ENCODE measurements around the gene NRL. TPM values are rescaled to one million over a fixed set of nuclear protein-coding genes. Genes with fewer than 3 reads are reported as not detected.

The NRL gene
- polyA plus RNA-seq, 1 donor: 1.6 TPM

DNA sequence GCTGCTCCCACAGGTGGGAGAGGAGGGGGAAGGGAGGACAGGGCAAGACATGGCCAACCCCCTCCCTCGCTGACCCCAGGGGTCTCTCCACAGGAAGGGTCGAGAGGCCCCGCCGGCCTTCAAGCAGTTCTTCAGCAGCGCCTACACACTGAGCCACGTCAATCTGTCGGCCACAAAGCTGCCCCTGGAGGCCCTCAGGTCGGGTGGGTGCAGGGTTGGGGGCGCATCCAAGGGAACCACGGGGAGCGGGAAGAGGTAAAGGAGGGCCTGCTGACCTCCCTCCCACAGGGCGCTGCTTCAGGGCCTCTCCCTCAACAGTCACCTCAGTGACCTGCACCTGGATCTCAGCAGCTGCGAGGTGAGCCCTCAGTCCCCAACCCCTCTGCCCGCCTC lies 56.9 kb downstream of the NRL start:
- WGBS (ENCODE audit: insufficient coverage, low lambda C conversion rate): no CpG with 5 or more reads among the region's 14 CpGs
- Histone ChIP-seq H3K9me3 (ENCODE audit: control insufficient read depth, low read depth, low read length) (no peaks in the 10 kb centered on the region), H3K27ac (ENCODE audit: low read length) (no peak overlapping the region), H3K27me3 (ENCODE audit: control insufficient read depth, insufficient read depth, low read length) (peaks cover 3% of the 10 kb centered on the region), H3K4me3 (ENCODE audit: low read length) (no peak overlapping the region), H3K4me1 (ENCODE audit: control insufficient read depth, insufficient read depth, low read length) (peaks cover 38% of the 10 kb centered on the region), H3K36me3 (ENCODE audit: control insufficient read depth, insufficient read depth, low read length) (no peaks in the 10 kb centered on the region)
- DNase-seq: no peak

DNA sequence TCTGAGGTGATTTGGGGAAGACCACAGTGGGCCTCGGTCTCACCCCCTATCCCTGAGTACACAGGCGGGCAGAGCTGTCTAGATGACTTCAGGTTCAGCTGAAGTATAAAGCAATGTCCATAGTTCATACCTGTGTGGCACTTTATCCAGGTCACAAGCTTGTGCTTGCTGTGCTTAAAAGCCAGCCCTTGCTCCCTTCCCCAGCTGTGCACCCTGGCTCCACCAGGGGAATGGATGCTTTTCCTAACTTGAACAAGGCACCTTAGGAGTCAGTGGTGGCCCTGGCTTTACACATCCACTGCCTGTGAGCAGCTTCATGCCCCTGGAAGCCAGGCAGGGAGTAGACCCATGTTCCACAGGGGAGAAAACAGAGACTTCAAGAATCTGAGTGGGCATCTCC lies 57.5 kb downstream of the NRL start:
- Histone ChIP-seq H3K27me3 (ENCODE audit: control insufficient read depth, insufficient read depth, low read length) (peaks cover 5% of the 10 kb centered on the region), H3K4me1 (ENCODE audit: control insufficient read depth, insufficient read depth, low read length) (peaks cover 38% of the 10 kb centered on the region), H3K4me3 (ENCODE audit: low read length) (no peak overlapping the region), H3K27ac (ENCODE audit: low read length) (no peak overlapping the region), H3K9me3 (ENCODE audit: control insufficient read depth, low read depth, low read length) (no peaks in the 10 kb centered on the region), H3K36me3 (ENCODE audit: control insufficient read depth, insufficient read depth, low read length) (no peaks in the 10 kb centered on the region)
- DNase-seq: no peak
- WGBS (ENCODE audit: insufficient coverage, low lambda C conversion rate): no CpG with 5 or more reads among the region's 2 CpGs

DNA sequence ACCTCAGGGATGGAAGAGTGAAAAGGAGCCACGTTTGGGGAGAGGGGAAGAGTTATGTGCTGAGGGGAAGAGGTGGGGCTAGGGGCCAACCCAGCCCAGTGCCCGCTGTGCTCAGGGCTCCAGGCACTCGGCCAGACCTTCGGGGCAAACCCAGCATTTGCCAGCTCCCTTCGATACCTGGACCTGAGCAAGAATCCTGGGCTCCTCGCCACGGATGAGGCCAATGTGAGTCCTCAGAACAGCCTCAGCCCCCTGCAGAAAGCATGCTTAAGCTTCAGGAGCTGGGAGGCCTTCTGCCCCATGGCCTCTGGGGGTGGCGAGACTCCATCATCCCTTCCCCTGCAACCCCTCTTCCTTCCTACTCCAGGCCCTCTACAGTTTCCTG lies 58.0 kb downstream of the NRL start:
- no peak overlapping the region for H3K27ac ChIP-seq (ENCODE audit: low read length)
- no peaks in the 10 kb centered on the region for H3K36me3 ChIP-seq (ENCODE audit: control insufficient read depth, insufficient read depth, low read length)
- H3K9me3 ChIP-seq (ENCODE audit: control insufficient read depth, low read depth, low read length): no peaks in the 10 kb centered on the region
- no peak for DNase-seq
- peaks cover 5% of the 10 kb centered on the region for H3K27me3 ChIP-seq (ENCODE audit: control insufficient read depth, insufficient read depth, low read length)
- no CpG with 5 or more reads among the region's 8 CpGs for WGBS (ENCODE audit: insufficient coverage, low lambda C conversion rate)
- peaks cover 34% of the 10 kb centered on the region for H3K4me1 ChIP-seq (ENCODE audit: control insufficient read depth, insufficient read depth, low read length)
- no peak overlapping the region for H3K4me3 ChIP-seq (ENCODE audit: low read length)

DNA sequence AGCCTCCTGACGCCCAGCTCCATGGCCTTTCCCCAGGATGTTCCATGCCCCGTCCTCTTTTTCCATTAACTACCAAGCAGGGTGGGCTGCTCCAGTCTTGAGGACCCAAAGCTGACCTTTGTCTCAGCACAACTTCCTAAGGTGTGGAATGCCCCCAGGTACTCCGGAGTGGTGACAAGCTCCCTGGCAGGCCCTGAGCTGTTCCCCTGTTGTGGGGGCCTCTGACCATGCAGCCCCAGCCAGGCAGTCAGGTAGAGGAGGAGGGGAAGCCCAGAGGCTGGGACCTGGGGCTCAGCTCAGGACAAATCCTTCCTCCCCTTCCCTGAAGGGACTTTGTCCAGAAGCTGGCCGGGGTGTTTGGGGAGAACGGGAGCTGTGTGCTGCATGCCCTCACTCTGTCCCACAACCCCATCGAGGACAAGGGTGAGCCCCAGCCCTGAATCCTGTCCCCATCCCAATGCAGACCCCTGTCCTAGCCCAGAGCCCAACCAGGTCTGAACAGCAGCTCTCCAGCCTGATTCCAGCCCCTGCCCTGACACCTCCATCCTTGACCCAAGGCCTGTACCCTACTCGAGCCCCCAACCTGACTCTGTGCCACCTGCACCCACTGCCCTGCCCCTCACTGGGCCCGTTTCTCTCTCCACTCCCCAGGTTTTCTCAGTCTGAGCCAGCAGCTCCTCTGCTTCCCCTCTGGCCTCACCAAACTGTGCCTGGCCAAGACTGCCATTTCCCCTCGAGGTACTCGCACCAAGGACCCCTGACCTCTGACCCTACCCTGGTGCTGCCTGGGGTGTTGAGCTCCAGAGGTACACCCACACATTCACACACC lies 58.6 kb downstream of the NRL start:
- no peaks in the 10 kb centered on the region for H3K9me3 ChIP-seq (ENCODE audit: control insufficient read depth, low read depth, low read length)
- no CpG with 5 or more reads among the region's 10 CpGs for WGBS (ENCODE audit: insufficient coverage, low lambda C conversion rate)
- H3K36me3 ChIP-seq (ENCODE audit: control insufficient read depth, insufficient read depth, low read length): no peaks in the 10 kb centered on the region
- H3K4me3 ChIP-seq (ENCODE audit: low read length): no peak overlapping the region
- no peak for DNase-seq
- H3K27ac ChIP-seq (ENCODE audit: low read length): no peak overlapping the region
- H3K4me1 ChIP-seq (ENCODE audit: control insufficient read depth, insufficient read depth, low read length): peaks cover 31% of the 10 kb centered on the region
- peaks cover 5% of the 10 kb centered on the region for H3K27me3 ChIP-seq (ENCODE audit: control insufficient read depth, insufficient read depth, low read length)

DNA sequence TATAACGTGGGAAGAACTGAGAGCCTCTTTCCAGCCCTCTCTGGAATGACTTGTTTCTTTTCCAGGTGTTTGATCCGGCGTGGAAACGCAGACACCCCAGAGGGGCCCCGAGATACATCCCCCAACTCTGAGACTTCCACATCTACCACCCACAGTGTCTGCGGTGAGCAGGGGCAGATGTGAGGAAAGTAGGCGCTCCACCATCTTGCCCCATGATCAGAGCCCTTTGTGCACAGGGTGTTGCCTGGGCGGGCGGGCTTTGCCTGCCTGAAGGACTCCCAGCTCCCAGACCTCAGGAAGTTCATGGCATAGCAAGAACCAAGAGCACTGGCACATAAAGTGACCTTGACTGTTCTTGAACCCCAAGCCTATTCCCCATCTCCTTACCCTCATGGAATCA lies 60.1 kb downstream of the NRL start:
- peaks cover 5% of the 10 kb centered on the region for H3K27me3 ChIP-seq (ENCODE audit: control insufficient read depth, insufficient read depth, low read length)
- no peak overlapping the region for H3K27ac ChIP-seq (ENCODE audit: low read length)
- no peak overlapping the region for H3K4me3 ChIP-seq (ENCODE audit: low read length)
- peaks cover 21% of the 10 kb centered on the region for H3K4me1 ChIP-seq (ENCODE audit: control insufficient read depth, insufficient read depth, low read length)
- H3K9me3 ChIP-seq (ENCODE audit: control insufficient read depth, low read depth, low read length): no peaks in the 10 kb centered on the region
- DNase-seq: no peak
- no CpG with 5 or more reads among the region's 9 CpGs for WGBS (ENCODE audit: insufficient coverage, low lambda C conversion rate)
- no peaks in the 10 kb centered on the region for H3K36me3 ChIP-seq (ENCODE audit: control insufficient read depth, insufficient read depth, low read length)

DNA sequence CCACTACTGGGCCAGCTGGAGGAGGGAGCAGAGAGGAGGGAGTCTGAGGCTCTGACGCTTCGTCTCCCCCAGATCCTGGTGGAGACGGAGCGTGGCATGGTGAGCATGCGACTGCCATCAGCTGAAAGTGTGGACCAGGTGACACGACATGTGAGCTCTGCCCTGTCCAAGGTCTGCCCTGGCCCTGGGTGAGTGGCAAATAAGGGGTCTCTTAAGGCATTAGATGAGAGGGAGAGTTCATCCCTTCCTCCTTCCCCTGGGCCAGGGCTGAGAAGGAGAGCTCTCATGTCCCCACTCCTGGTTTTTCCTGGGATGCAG lies 60.5 kb downstream of the NRL start:
- Histone ChIP-seq H3K4me3 (ENCODE audit: low read length) (no peak overlapping the region), H3K36me3 (ENCODE audit: control insufficient read depth, insufficient read depth, low read length) (no peaks in the 10 kb centered on the region), H3K27ac (ENCODE audit: low read length) (no peak overlapping the region), H3K27me3 (ENCODE audit: control insufficient read depth, insufficient read depth, low read length) (peaks cover 5% of the 10 kb centered on the region), H3K9me3 (ENCODE audit: control insufficient read depth, low read depth, low read length) (no peaks in the 10 kb centered on the region), H3K4me1 (ENCODE audit: control insufficient read depth, insufficient read depth, low read length) (peaks cover 18% of the 10 kb centered on the region)
- DNase-seq: no peak
- WGBS (ENCODE audit: insufficient coverage, low lambda C conversion rate): no CpG with 5 or more reads among the region's 6 CpGs

DNA sequence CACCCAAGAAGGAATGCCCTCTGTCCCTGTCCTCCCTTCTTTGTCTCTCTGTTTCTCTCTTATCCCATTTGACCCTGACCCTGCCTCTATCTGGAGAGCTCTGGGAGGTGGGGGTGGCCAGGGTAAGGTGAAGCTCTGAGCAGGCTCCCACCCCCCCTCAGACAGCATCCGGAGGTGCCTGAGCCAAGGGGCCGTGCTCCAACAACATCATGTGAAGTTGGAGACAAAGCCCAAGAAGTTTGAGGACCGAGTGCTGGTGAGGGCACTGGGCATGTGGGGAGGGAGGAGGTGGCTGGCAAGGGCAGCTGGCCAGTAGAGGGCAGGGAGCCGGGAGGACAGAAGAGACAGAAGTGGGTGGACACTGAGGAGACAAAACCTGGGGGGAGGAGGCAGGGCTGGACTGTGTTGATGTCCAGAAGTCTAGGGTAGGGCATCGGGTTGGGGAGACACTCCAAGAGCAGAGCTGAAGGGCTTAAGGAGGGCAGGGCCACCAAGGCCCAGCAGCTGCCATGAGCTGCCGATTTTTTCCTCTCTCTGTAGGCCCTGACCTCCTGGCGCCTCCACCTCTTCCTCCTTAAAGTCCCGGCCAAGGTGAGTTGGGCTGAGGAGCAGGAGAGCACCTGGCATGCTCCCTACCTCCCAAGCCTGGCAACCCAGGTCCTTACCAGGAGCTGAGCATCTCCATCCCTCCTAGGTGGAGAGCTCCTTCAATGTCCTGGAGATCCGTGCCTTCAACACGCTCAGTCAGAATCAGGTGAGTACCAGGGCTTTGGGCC lies 61.0 kb downstream of the NRL start:
- Histone ChIP-seq H3K36me3 (ENCODE audit: control insufficient read depth, insufficient read depth, low read length) (no peaks in the 10 kb centered on the region), H3K27ac (ENCODE audit: low read length) (no peak overlapping the region), H3K4me3 (ENCODE audit: low read length) (no peak overlapping the region), H3K4me1 (ENCODE audit: control insufficient read depth, insufficient read depth, low read length) (peaks cover 13% of the 10 kb centered on the region), H3K9me3 (ENCODE audit: control insufficient read depth, low read depth, low read length) (no peaks in the 10 kb centered on the region), H3K27me3 (ENCODE audit: control insufficient read depth, insufficient read depth, low read length) (peaks cover 5% of the 10 kb centered on the region)
- no CpG with 5 or more reads among the region's 10 CpGs for WGBS (ENCODE audit: insufficient coverage, low lambda C conversion rate)
- no peak for DNase-seq

DNA sequence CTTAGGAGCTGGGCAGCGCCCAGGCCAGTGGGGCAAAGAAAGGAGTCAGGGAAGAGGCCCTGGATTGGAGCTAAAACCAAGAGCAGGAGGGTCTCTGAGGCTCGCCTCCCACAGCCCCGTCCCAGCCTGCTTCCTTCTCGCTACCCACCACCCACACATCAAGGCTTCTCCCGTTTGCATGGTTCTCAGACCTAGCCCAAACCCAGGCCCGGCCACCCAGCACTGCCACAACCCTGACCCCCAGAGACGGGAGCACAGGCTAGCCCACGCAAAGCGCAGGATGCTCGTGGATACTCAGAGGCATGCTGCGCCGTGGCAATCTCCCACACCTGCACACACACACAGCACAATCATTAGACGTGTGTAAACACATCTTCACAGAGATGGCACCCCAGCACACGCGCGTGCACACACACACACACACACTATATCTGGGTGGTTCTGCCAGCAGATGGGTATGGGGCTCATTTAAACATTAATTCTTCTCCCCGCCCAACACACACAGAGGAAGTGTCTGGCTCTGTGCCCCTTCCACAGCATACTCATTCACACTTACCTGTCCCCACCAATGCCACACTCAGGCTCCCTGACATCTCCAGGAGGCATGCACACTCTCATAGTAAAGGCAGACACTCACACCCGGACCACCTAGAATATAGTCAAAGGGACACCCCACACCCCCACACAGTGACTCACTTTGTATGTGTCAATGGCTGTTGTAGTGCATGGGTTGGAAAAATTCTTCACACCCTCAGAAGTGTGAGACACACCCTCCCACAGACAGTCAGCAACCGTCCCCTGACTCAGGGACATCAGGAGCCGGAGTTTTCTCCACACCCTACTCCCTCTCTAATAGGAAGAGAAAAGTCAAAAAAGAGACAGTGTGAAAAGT lies 61.8 kb downstream of the NRL start:
- DNase-seq: no peak
- no peak overlapping the region for H3K27ac ChIP-seq (ENCODE audit: low read length)
- WGBS (ENCODE audit: insufficient coverage, low lambda C conversion rate): no CpG with 5 or more reads among the region's 20 CpGs
- H3K4me3 ChIP-seq (ENCODE audit: low read length): peak overlapping the region; percentile 61
- H3K9me3 ChIP-seq (ENCODE audit: control insufficient read depth, low read depth, low read length): no peaks in the 10 kb centered on the region
- H3K27me3 ChIP-seq (ENCODE audit: control insufficient read depth, insufficient read depth, low read length): peaks cover 5% of the 10 kb centered on the region
- H3K4me1 ChIP-seq (ENCODE audit: control insufficient read depth, insufficient read depth, low read length): peaks cover 9% of the 10 kb centered on the region
- H3K36me3 ChIP-seq (ENCODE audit: control insufficient read depth, insufficient read depth, low read length): no peaks in the 10 kb centered on the region

DNA sequence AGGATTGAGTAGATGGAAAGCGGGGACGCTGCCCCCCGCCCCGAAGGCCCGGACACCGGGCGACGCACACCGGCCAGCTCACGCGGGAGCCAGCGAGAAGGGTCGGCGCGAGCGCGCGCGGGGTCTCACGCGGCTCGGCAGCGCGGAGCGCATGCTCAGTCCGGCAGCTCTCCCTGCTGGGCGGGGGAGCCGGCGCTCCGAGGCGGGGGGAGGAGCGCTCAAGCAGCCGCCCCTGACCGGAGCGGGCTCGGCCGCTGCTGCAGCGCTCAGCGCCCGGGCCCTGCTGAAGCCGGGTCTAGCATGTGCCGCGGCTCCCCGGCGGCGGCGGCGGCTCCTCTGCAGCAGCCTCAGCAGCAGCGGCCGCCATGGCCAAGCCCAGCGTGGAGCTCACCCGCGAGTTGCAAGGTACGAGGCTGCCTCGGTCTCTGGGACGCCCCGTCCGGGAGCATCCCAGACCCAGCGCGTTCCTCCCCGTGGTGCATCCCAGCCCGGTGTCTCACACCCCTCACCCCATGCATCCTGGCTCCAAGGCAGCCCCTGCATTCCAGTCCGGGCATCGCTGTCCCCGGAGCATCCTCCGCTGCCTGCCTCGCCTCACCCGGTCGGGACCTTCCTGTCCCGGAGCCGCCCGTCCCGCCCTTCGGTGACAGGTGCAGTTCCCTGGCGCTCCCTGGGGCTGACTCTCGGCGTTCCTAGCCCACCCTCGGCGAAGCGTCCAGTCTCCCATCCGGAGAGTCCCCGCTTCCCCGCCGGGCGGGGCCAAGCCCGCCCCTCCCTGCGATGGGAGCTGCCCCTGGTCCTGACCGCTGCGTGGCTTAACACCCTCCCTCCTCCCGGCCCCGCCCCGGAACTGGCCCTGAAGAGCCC lies 62.7 kb downstream of the NRL start, which contains the start of gene CARMIL3:
CARMIL3 (plus strand) TSS at position 221 of the 867 bp plus-strand sequence; CDS start at position 366, 145 bp downstream.
- peak; percentile 68 to 79 for DNase-seq
- H3K4me1 ChIP-seq (ENCODE audit: control insufficient read depth, insufficient read depth, low read length): peaks cover 9% of the 10 kb centered on the region

More for the DNA sequence above, 62.7 kb downstream of the NRL start, which contains the start of gene CARMIL3:
- no CpG with 5 or more reads among the region's 92 CpGs for WGBS (ENCODE audit: insufficient coverage, low lambda C conversion rate)
- H3K27me3 ChIP-seq (ENCODE audit: control insufficient read depth, insufficient read depth, low read length): peaks cover 5% of the 10 kb centered on the region
- H3K9me3 ChIP-seq (ENCODE audit: control insufficient read depth, low read depth, low read length): no peaks in the 10 kb centered on the region
- H3K4me3 ChIP-seq (ENCODE audit: low read length): peak within 1 kb of the TSS; percentile 74
- H3K36me3 ChIP-seq (ENCODE audit: control insufficient read depth, insufficient read depth, low read length): no peaks in the 10 kb centered on the region
- H3K27ac ChIP-seq (ENCODE audit: low read length): peak within 1 kb of the TSS; percentile 53
